Immature natural killer cell (primary cell): ENCODE data around the gene STK32B. TPM values are rescaled to one million over a fixed set of nuclear protein-coding genes. Genes with fewer than 3 reads are reported as not detected.
"Not testable (repeated sequence)": the region's sequence is repeated elsewhere in the genome, so short reads cannot be mapped to it uniquely, and the experiment has no call there.

Experiments used
- DNase-seq, 3 donors: peaks; one replicate each; pipeline ENCODE4 v3.0.0; 2022; ENCODE audit warnings: mixed read lengths in 1 of 3
- H3K27ac Mint-ChIP-seq, 6 donors: one replicate each; pipeline ENCODE4 v1.8.0; 2020; ENCODE audit warnings: mixed read lengths in 6 of 6, mild to moderate bottlenecking in 5 of 6, inconsistent platforms in 4 of 6, moderate library complexity in 3 of 6
- H3K27me3 Mint-ChIP-seq, 3 donors: one replicate each; pipeline ENCODE4 v1.8.0; 2020 to 2021; ENCODE audit warnings: low read depth in 3 of 3, mild to moderate bottlenecking in 3 of 3, mixed read lengths in 3 of 3, moderate library complexity in 3 of 3, inconsistent platforms in 1 of 3
- H3K36me3 Mint-ChIP-seq, 3 donors: one replicate each; pipeline ENCODE4 v1.8.0; 2020; ENCODE audit warnings: mixed read lengths in 3 of 3, inconsistent platforms in 2 of 3, mild to moderate bottlenecking in 2 of 3
- H3K4me1 Mint-ChIP-seq, 2 donors: one replicate each; pipeline ENCODE4 v1.8.0; 2020; ENCODE audit warnings: inconsistent platforms in 2 of 2, mild to moderate bottlenecking in 2 of 2, mixed read lengths in 2 of 2, moderate library complexity in 1 of 2
- H3K4me3 Mint-ChIP-seq, 5 donors: one replicate each; pipeline ENCODE4 v1.8.0; 2020; ENCODE audit warnings: mild to moderate bottlenecking in 5 of 5, mixed read lengths in 5 of 5, inconsistent platforms in 3 of 5, moderate library complexity in 3 of 5
- H3K9me3 Mint-ChIP-seq, 6 donors: one replicate each; pipeline ENCODE4 v1.8.0; 2020; ENCODE audit warnings: mild to moderate bottlenecking in 6 of 6, mixed read lengths in 6 of 6, inconsistent platforms in 4 of 6, moderate library complexity in 3 of 6
- polyA plus RNA-seq, 3 donors: library from polyadenylated mRNA; unstranded; fragments of 300-500 nt; fragmentation: Illumina TruSeq; gene quantifications; one replicate each; pipeline ENCODE4 v1.2.3, GENCODE V29; 2021

Gene STK32B
- polyA plus RNA-seq, 3 donors from 2014 or later = not detected

DNA sequence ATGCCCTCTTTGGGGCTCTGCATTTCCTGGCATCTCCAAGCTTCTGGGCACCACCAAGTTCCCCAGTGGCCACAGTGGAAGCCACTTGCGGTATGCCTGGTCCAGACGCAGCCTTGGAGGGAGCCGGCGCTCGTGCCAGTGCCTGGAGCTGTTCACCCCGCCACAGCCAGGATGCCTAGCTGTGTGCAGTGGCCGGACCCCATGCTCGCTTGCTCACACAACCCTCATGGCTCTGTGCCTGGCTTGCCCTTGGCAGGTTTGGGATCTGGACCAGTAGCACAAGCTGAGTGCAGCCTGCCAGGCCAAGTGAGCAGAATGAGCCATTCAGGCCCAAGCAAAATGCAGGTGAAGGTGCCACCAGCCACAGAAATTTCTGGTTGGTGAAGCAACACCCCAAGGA is 373.6 kb downstream of the STK32B start:
- H3K36me3 Mint-ChIP-seq = no peaks in the 10 kb centered on the region
- H3K4me1 Mint-ChIP-seq = no peaks in the 10 kb centered on the region
- peaks cover 2 to 12% (median 4%) of the 10 kb centered on the region in 3 donors for H3K27me3 Mint-ChIP-seq
- peaks cover 0 to 1% (median 0%) of the 10 kb centered on the region in 6 donors for H3K9me3 Mint-ChIP-seq
- DNase-seq = no peak
- no peak overlapping the region for H3K27ac Mint-ChIP-seq
- H3K4me3 Mint-ChIP-seq = no peak overlapping the region

GRCh38 chr4:5429747-5430146 is 378.5 kb downstream of the STK32B start:
- Mint-ChIP-seq H3K27me3 (peaks cover 0 to 2% (median 0%) of the 10 kb centered on the region in 3 donors), H3K4me3 (no peak overlapping the region), H3K27ac (no peak overlapping the region), H3K36me3 (no peaks in the 10 kb centered on the region), H3K4me1 (no peaks in the 10 kb centered on the region), H3K9me3 (no peaks in the 10 kb centered on the region)
- DNase-seq = no peak

- no peak overlapping the region for H3K27ac Mint-ChIP-seq
- H3K4me3 Mint-ChIP-seq = no peak overlapping the region
- peaks cover 0 to 4% (median 0%) of the 10 kb centered on the region in 6 donors for H3K9me3 Mint-ChIP-seq
- no peaks in the 10 kb centered on the region for H3K36me3 Mint-ChIP-seq
- peaks cover 0 to 2% (median 0%) of the 10 kb centered on the region in 3 donors for H3K27me3 Mint-ChIP-seq
- no peaks in the 10 kb centered on the region for H3K4me1 Mint-ChIP-seq
- DNase-seq = no peak
Measured at GRCh38 chr4:5433196-5433595, 381.9 kb downstream of the STK32B start.

DNA sequence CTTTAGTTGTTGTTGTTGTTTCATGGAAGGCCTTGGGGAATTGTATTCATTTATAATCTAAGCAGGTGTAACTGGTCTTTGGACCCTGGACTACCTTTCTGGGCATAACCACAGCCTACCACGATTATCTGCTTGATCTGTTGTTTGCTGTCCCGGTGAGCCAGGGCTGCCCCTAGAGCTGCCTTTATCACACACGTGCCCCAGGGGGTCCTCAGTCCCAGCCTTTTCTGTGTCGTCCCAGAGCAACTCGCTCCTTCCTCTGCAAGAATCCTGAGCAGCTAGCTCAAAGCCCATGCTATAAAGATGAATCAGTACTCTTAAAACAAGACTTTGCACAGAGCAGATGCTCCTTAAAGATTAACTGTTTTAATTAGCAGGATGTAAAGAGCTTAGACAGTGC is 383.9 kb downstream of the STK32B start:
- no peak overlapping the region for H3K4me3 Mint-ChIP-seq
- no peaks in the 10 kb centered on the region for H3K36me3 Mint-ChIP-seq
- H3K4me1 Mint-ChIP-seq = no peaks in the 10 kb centered on the region
- no peak for DNase-seq
- H3K27ac Mint-ChIP-seq = no peak overlapping the region
- peaks cover 0 to 6% (median 0%) of the 10 kb centered on the region in 6 donors for H3K9me3 Mint-ChIP-seq
- H3K27me3 Mint-ChIP-seq = peaks cover 0 to 2% (median 0%) of the 10 kb centered on the region in 3 donors

DNA sequence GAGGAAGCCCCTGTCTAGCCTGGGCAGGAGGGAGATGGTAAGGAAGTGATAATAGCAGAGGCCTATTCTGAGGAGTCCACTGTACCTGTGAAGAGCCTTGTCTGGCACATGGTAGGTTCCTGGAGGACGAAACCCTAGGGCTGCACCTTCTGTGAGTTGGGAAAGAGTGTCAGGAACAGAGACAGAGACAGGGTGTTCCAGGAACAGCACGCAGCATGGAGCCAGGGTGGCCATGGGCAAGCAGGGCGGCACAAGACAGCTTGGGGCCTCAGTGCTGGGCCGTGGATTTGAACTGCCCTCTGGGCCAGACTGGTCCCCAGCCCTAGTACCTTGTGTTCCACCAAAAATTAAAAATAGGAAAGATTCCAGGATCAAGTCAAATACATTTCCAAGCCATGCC is 384.5 kb downstream of the STK32B start:
- Mint-ChIP-seq H3K4me3 (no peak overlapping the region), H3K9me3 (peaks cover 0 to 6% (median 0%) of the 10 kb centered on the region in 6 donors), H3K36me3 (no peaks in the 10 kb centered on the region), H3K27ac (no peak overlapping the region), H3K27me3 (peaks cover 0 to 2% (median 0%) of the 10 kb centered on the region in 3 donors), H3K4me1 (no peaks in the 10 kb centered on the region)
- DNase-seq = no peak

- not testable (repeated sequence) for H3K4me3 Mint-ChIP-seq, DNase-seq, H3K9me3 Mint-ChIP-seq, H3K27me3 Mint-ChIP-seq, H3K27ac Mint-ChIP-seq, H3K36me3 Mint-ChIP-seq, H3K4me1 Mint-ChIP-seq
Measured at GRCh38 chr4:5443976-5444802, 392.9 kb downstream of the STK32B start.

- Mint-ChIP-seq H3K36me3 (no peaks in the 10 kb centered on the region), H3K9me3 (no peaks in the 10 kb centered on the region), H3K4me3 (no peak overlapping the region), H3K27ac (no peak overlapping the region), H3K4me1 (no peaks in the 10 kb centered on the region), H3K27me3 (peaks cover 2 to 5% (median 2%) of the 10 kb centered on the region in 3 donors)
- DNase-seq = no peak
Measured at GRCh38 chr4:5444918-5445517, 393.7 kb downstream of the STK32B start.

- Mint-ChIP-seq H3K4me1 (no peaks in the 10 kb centered on the region), H3K9me3 (no peaks in the 10 kb centered on the region), H3K4me3 (no peak overlapping the region), H3K27me3 (peaks cover 0 to 5% (median 2%) of the 10 kb centered on the region in 3 donors), H3K27ac (no peak overlapping the region), H3K36me3 (no peaks in the 10 kb centered on the region)
- DNase-seq = no peak
Measured at GRCh38 chr4:5446595-5447226, 395.4 kb downstream of the STK32B start.

DNA sequence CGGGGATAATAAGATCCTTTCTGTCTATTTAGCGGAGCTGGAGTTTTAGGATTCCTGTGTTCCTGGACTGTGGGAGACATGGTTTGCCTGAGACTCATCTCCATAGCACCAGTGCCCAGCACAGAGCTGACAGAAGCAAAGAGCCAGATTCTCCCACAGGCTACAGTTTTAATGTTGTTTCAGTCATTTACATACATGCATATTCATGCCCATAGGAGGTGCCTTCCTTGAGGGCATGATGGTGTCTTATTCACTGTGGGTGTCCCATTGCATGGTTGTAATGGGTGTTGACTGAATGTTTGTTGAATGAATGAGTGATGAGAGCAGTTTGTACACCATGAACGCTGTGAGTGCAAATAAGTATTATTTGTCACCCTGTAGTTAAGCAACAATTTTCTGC is 396.5 kb downstream of the STK32B start:
- H3K9me3 Mint-ChIP-seq = no peaks in the 10 kb centered on the region

DNA sequence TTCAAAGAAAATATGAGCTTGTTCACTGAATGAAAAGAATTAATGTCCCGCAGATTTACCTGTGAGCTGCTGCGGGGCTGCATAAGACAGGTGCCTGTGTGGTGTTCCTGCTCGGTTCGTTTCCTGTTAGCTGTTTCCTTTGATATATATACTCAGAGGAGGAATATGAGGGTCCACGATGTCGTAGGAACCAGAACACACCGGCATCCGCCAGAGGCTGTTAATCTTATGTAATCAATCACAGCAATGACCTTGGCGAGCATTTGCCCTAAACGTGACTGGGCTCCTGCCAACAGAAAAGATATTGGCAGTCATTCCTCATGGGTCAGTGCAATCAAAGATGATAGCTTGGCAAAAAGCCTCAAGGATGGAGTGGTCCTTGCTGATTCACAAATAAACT is 396.9 kb downstream of the STK32B start:
- no peaks in the 10 kb centered on the region for H3K4me1 Mint-ChIP-seq
- no peaks in the 10 kb centered on the region for H3K9me3 Mint-ChIP-seq
- H3K36me3 Mint-ChIP-seq = no peaks in the 10 kb centered on the region
- peaks cover 0 to 7% (median 4%) of the 10 kb centered on the region in 3 donors for H3K27me3 Mint-ChIP-seq
- H3K4me3 Mint-ChIP-seq = no peak overlapping the region
- no peak for DNase-seq
- H3K27ac Mint-ChIP-seq = no peak overlapping the region

More for the DNA sequence above, 396.5 kb downstream of the STK32B start:
- Mint-ChIP-seq H3K4me3 (no peak overlapping the region), H3K27me3 (peaks cover 0 to 7% (median 5%) of the 10 kb centered on the region in 3 donors), H3K4me1 (no peaks in the 10 kb centered on the region), H3K36me3 (no peaks in the 10 kb centered on the region), H3K27ac (no peak overlapping the region)
- DNase-seq = no peak

DNA sequence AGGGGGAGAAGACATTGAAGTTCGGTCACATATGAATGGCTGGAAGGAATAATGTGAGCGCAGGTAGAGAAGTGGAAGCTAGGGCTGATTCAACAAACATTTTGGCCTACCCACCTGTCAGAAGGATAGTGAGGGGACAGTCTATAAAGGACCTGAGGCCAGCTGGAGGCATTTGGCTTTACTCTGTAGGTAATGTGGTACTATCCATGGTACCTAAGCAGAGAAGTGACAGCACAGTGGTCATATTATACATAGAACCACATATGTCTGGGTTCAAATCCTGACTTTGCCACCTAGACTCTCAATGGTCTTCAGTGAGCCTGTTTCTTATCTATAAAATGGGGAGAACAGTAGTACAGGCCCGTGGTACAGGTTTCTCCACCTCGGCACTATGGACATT is 400.0 kb downstream of the STK32B start:
- Mint-ChIP-seq H3K9me3 (no peaks in the 10 kb centered on the region), H3K4me1 (no peaks in the 10 kb centered on the region), H3K27ac (no peak overlapping the region), H3K36me3 (no peaks in the 10 kb centered on the region), H3K27me3 (peaks cover 0 to 5% (median 0%) of the 10 kb centered on the region in 3 donors), H3K4me3 (no peak overlapping the region)
- no peak for DNase-seq

DNA sequence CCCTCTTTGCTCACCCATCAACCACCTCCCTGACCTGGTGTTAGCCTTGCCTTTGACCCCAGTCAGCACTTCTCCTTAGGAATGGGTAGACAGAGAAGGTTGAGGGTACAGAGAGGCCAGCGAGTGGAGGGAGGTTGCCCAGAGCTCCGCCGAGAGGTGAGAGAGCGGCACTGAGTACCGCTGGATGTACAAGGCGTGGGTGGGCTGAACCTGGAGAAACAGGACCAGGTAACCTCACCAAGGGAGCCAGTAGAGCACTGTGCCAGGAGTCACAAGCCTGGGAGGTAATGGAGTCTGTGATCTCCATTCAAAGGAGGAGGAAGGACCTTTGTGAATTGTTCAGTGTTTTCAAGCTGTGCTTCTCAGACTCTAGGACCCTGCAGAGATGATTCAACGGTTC is 400.9 kb downstream of the STK32B start:
- Mint-ChIP-seq H3K9me3 (no peaks in the 10 kb centered on the region), H3K36me3 (no peaks in the 10 kb centered on the region), H3K27me3 (peaks cover 0 to 5% (median 1%) of the 10 kb centered on the region in 3 donors), H3K4me1 (no peaks in the 10 kb centered on the region), H3K27ac (no peak overlapping the region), H3K4me3 (no peak overlapping the region)
- no peak for DNase-seq

DNA sequence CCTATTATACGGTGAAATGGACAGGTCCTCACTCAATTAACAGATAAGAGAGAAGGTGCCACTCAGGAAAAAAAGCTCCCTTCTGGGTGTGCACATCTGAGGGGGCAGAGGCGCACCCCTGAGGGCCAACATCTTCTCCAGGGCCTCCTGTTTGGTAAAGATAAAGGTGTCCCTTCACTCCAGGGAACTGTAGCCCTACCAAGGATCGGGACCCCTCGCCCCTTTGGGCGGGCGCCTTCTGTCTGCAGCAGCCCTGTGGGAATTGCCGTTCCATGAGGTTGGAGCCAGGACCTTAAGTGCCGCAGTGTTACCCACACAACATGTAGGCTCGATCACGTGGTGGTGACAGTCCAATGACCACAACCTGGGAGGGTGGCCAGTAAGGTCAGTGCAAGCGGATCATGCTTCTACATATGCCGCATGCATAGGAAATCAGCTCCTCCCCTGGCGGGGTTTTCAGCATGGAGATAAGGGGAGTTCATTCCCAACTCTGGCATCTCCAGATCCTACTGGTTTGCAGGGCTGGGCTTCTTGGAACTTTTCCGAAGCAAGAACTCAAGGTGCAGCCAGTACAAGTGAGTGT is 403.8 kb downstream of the STK32B start:
- Mint-ChIP-seq H3K4me1 (no peaks in the 10 kb centered on the region), H3K9me3 (no peaks in the 10 kb centered on the region), H3K27ac (no peak overlapping the region)

DNA sequence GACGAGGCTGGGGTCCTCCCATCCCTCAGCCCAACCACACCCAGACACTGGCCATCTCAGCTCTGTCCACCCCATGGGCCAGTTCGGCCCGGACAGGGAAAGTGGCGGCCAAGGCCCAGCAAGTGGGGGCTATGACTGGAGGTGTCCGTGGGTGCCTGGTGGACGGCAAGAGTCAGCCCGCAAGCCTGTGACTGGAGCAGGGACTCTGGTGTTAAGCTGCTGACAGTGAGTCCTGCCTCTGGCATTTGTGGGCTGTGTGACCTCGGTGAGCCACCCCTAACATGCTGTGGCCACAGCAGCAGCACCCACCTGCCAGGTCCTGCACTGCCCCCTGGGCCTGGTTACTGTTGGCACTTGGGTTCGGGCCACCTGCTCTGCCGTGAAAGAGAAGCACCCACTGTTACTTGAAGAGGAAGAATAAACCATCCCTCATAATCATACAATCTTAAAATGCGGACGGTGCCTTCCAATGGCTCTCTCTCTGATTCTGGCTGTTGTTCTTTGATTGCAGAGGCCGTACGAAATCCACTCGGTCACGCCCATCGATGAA is 405.1 kb downstream of the STK32B start:
- H3K9me3 Mint-ChIP-seq = no peaks in the 10 kb centered on the region
- no peaks in the 10 kb centered on the region for H3K4me1 Mint-ChIP-seq
- peaks cover 1 to 5% (median 2%) of the 10 kb centered on the region in 3 donors for H3K27me3 Mint-ChIP-seq
- no peak overlapping the region for H3K4me3 Mint-ChIP-seq
- no peak for DNase-seq
- no peaks in the 10 kb centered on the region for H3K36me3 Mint-ChIP-seq
- H3K27ac Mint-ChIP-seq = no peak overlapping the region

More for the DNA sequence above, 403.8 kb downstream of the STK32B start:
- no peak overlapping the region for H3K4me3 Mint-ChIP-seq
- peaks cover 1 to 5% (median 2%) of the 10 kb centered on the region in 3 donors for H3K27me3 Mint-ChIP-seq
- DNase-seq = no peak
- no peaks in the 10 kb centered on the region for H3K36me3 Mint-ChIP-seq
